ENCODE data around the gene HCFC1R1.
"Not testable (repeated sequence)": the region's sequence is repeated elsewhere in the genome, so short reads cannot be mapped to it uniquely, and the experiment has no call there.

HCFC1R1 gene

DNA sequence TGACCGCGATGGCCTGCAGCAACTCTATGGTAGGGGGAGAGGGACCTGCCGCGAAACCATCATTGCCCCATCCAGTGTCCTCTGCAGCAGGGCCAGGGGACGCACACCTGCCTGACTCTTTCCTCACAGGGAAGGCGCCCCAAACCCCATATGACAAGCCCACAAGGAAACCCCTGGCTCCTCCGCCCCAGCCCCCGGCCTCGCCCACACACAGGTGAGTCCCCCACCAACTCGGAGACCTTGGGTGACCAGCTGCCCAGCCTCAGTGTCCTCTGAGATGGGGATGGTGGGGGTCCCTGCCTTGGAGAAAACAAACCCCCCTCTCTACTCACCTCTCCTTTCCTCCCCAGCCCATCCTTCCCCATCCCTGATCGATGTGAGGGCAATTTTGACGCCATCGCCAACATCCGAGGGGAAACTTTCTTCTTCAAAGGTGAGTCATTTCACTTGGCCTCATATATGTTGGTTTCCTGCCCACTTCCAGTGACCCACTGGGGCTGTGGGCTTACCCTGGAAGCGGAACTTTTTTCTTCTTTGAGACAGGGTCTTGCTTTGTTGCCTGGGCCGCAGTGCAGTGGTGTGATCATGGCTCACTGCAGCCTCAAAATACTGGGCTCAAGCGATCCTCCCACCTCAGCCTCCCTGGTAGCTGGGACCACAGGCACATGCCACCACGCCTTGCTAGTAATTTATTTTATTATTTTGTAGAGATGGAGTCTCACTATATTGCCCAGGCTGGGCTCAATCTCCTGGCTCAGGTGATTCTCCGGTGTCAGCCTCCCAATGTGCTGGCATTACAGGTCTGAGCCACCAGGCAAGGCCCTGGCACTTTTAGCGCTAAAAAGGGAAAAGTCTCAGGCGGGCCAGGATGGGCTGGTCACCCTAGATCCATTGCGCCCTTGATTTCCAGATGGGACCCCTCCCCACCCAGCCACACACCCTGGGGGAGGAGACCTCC is 33.7 kb upstream of the HCFC1R1 start:
- no peak for DNase-seq (ENCODE audit: low read depth)

DNA sequence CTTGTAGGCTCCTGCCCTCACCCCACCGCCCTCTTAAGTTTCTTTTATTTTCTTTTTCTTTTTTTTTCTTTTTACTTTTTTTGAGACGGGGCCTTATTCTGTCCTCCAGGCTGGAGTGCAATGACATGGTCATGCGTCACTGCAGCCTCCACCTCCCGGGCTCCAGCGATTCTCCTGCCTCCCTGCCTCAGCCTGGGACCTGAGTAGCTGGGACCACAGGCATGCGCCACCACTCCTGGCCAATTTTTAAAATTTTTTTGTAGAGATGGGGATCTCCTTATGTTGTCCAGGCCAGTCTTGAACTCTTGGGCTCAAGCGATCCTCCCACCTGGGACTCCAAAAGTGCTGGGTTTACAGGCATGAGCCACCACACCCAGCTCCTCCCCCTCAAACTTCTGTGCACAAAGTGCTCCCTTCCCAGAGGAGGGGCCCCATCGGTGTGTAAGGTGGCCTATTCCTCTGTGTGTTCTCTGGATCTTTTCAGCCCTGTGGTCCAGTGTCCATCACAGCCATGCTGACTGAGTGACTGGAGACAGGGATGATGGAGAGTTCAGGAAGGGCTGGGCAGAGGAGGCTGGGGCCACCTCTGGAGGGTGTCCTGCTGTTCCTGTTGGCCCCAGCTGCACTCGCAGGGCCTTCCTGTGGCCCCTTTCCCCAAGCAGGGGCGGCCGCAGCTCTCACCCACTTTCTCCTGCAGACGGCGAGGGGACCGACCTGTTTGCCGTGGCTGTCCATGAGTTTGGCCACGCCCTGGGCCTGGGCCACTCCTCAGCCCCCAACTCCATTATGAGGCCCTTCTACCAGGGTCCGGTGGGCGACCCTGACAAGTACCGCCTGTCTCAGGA is 32.8 kb upstream of the HCFC1R1 start:
- no peak for DNase-seq (ENCODE audit: low read depth)

DNA sequence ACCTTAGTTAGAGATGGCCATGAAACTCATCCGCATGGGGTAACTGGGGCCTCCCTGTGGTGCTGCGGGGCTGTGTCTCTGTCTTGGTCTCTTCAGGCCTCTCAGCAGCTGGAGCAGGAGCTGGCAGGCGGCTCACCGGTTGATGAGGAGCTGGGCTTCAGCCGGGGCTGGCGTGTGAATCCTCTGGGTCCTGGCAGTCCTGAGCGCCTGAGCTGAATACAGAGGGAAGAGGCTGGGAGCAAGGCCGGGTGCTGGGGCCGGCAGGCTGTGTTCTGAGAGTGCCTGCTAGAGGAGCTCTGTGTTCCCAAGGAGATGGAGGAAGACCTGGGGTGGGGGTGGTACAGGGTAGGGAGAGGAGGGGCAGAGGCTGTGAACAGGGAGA is 32.0 kb upstream of the HCFC1R1 start:
- DNase-seq (ENCODE audit: low read depth), result not testable (repeated sequence)

DNA sequence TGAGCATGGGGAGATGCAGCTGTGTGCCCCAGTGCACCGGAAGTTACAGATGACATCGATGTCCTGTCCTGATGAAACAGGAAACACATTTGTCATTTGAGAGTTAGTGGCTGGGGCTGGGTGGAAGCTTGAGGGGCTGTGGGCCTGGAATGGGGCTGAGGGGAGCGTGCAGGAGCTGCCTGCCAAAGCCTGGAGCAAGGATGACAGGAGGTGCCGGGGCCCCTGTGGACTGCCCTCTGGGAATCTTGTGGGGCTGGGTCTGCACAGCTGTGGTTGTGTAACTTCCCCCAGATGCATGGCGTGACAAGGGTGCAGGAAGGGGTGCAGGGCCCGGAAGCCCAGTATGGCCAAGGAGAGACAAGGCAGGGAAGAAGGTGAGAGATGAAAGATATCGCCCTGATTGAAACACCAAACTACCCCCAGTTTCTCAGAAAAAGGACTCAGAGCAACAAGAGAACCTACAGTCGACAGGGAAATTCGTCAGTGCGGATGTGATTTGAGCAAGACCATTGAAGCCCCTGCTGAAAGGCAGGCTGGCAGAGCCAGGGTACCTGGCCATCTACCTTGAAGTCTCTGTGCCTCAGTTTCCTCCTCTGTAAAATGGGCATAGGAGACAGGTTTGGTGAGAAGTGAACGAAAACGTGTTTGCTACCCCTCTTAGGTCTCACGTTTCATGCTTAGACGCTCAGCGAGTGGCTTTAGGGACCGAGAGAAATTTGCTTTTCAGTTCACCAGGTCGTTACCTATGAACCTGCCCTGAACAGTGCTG is 31.4 kb upstream of the HCFC1R1 start:
- DNase-seq (ENCODE audit: low read depth), result no peak

DNA sequence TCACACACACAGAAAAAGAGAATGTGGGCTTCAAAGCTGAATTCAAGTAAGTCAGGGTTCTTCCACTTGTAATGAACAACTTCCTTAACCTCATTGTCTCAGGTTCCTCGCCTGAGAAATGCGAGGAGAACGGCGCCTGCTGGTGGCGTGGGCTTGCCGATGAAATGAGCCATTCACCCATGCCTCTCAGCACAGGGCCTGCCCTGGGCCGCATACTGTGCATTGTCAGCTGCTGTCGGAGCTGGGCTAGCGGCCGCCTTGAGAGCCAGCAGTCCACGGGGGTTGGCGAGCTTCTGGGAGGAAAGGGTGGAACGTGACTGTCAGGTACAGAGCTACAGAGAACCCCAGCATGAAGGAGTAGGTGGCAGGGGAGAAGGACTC is 29.6 kb upstream of the HCFC1R1 start:
- not testable (repeated sequence) for DNase-seq (ENCODE audit: low read depth)

DNA sequence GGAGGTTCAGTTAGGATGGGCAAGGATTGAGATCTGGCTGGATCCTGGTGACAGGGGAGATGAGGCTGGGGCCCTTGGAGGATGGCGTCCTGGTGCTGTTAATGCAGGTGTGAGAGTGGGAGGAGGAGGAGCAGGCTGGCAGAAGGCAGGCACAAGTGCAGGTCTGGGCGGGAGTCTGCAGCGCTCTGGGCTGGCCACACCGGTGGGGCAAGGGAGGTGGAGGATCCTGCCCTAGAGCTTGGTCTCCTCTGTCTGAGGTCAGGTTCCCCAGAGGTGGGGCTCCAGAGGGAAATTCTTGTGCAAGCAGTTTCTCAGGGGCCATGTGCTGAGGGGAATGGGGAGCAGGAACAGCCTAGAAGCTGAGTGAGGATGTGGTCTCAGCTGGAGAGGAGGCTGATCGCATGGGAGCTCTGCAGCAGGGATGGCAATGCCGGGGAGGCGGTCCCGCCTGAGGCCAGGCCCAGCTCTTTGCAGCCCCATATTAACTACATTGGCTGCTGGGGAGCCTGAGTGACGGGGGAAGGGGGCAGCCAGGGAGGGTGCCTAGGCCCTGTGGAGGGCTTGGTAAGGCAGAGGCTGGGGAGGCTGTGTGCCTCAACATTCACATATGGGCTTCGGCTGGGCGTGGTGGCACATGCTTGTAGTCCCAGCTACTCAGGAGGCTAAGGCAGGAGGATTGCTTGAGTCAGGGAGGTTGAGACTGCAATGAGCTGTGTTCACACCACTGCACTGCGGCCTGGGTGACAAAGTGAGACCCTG is 29.0 kb upstream of the HCFC1R1 start:
- DNase-seq (ENCODE audit: low read depth), result not testable (repeated sequence)

DNA sequence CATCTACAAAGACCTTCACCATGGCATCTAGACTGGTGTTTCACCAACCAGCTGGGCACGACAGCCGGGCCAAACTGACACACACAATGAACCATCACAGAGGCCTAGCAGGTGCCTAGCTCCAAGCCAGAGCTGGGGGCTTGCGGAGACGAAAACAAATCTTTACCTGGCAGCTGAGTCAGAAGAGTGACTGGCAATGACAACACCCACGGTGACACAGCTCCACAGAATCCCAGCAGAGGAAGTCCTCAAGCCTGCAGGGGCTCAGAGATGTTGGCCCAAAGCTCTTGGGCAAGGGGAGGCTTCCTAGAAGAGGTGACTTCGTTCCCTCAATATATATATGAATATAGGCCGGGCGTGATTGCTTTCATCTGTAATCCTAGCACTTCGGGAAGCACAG is 27.8 kb upstream of the HCFC1R1 start:
- no peak for DNase-seq (ENCODE audit: low read depth)

DNA sequence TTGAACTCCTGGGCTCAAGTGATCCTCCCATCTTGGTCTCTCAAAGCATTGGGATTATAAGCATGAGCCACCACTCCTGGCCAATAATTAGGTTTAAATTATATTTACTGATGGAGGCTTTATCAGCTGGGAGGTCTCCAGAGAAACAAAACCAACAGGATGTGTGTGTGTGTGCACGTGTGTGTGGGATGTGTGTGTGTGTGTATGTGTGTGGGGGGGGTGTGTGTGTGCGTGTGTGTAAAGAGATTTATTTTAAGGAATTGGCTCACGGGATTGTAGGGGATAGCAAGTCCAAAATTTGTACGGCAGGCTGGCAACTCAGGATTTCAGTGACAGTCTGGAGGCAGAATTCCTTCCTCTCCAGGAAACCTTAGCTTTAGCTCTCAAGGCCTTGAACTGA is 27.3 kb upstream of the HCFC1R1 start:
- DNase-seq (ENCODE audit: low read depth), result no peak

DNA sequence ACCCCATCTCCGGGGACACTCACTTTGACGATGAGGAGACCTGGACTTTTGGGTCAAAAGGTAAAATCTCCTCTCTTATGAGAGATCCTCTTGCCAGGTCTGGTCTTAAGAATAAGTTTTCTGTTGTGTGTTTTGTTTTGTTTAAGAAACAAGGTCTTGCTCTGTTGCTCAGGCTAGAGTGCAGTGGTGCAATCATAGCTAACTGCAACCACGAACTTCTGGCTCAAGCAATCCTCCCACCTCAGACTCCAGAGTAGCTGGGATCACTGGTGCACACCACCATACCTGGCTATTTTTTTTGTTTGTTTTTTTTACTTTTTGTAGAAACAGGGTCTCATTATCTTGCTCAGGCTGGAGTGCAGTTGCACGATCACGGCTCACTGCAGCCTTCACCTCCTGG is 26.7 kb upstream of the HCFC1R1 start:
- no peak for DNase-seq (ENCODE audit: low read depth)

DNA sequence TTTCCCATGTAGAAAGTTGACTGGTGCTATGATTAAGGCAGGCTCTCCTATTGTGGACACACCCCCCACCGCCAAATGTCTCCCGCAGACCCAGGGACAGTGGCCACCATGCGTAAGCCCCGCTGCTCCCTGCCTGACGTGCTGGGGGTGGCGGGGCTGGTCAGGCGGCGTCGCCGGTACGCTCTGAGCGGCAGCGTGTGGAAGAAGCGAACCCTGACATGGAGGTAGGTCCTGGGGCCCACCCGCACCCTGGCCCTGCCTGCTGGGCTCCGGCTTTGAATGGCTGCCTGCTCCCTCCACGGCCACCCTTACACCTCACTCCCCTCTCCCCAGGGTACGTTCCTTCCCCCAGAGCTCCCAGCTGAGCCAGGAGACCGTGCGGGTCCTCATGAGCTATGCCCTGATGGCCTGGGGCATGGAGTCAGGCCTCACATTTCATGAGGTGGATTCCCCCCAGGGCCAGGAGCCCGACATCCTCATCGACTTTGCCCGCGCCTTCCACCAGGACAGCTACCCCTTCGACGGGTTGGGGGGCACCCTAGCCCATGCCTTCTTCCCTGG is 26.3 kb upstream of the HCFC1R1 start:
- DNase-seq (ENCODE audit: low read depth), result no peak

DNA sequence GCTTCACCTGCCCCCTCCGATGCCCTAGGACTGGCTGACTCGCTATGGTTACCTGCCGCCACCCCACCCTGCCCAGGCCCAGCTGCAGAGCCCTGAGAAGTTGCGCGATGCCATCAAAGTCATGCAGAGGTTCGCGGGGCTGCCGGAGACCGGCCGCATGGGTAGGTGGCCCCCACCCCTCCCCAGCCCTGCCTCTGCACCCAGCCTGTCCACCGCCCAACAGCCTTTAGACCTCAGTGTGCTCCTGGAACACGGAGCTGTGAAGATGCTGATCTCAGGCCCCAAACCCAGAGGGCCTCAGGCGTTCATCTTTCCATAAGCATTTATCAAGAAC is 23.6 kb upstream of the HCFC1R1 start:
- DNase-seq (ENCODE audit: low read depth), result no peak

DNA sequence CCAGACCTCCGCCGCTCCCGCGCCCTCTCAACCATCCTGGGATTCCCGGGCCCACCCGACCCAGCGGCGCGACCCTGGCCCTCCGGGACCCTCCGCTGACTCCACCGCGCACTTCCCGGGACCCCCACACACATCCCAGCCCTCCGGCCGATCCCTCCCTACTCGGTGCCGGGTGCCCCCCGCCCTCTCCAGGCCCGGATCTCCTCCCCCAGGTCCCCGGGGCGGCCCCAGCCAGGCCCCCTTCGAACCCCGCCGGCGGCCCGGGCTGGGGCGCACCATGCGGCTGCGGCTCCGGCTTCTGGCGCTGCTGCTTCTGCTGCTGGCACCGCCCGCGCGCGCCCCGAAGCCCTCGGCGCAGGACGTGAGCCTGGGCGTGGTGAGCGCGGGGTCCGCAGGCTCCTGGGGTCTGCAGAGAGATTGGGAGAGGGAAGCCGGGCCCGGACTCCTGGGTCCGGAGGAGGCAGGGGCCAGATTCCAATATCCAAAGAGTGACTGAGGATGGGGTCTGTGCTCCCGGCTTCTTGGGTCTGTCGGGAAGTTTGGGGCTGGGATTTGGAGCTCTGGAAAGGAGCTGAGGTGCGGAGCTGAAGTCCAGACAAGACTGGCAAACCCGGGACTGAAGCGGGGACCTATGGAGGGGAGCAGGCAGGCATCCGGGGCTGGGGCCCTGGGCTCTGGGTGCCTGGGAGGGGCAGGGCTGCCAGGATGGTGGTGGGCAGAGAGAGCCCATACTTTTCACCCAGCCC is 23.1 kb upstream of the HCFC1R1 start:
- no peak for DNase-seq (ENCODE audit: low read depth)

DNA sequence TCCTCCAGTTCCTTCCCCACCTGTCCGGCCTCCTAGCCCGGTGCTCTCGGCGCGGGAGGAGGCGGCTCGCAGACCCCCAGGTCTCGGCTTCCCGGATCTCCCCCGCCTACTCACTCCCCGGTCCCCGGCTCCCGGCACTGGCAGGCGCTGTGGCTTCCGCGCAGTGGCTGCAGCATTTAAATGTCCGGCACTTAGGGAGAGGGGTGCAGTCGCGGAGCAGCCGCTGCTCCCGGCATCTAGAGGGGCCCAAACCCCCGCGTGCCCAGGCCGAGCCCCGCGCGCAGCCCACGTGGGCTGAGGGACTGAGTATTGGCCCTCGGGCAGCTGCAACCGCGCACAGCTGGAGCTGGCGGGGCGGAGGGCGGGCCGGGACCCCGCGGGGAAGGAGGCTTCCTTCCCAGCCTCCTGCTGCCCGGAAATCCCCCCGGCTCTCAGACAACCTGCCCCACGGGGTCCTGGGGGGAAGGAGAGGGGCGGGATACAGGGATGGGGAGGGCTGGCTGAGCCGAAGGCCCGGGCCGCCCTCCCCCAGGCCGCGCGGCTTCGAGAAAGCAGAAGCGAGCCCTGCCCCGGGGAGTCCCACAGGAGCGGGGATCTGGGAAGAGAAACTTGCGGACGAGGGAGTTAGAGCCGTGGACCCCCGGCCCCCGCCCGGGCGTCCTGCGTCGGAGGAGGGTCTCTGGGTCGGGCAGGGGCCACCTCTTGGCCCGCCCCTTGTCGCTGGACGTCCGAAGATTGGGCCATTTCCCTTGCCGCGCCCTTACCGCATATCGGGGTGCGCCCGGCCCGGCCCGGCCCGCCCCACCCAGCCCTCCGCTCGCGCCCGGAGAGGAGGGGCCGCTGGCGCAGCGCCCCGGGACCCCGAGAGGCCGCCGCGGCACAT is 22.3 kb upstream of the HCFC1R1 start, which contains the start of gene MMP25:
MMP25 (plus strand) TSS at position 804 of the 883 bp plus-strand sequence. CDS start 357 bp downstream, outside the sequence.
- DNase-seq (ENCODE audit: low read depth), result no peak

DNA sequence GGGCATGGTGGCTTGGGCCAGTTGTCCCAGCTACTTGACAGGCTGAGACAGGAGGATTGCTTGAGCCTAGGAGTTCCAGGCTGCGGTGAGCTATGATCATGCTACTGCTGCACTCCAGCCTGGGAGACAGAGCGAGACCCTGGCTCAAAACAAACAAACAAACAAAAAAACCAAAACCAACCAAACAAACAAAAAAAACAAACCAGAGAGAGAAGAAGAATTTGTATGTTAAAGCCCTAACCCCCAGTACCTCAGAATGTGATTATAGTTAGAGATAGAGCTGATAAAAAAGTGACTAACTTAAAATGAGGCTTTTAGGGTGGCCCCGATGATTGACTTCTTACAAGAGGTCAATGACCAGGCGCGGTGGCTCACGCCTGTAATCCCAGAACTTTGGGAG is 21.0 kb upstream of the HCFC1R1 start:
- DNase-seq (ENCODE audit: low read depth), result no peak

DNA sequence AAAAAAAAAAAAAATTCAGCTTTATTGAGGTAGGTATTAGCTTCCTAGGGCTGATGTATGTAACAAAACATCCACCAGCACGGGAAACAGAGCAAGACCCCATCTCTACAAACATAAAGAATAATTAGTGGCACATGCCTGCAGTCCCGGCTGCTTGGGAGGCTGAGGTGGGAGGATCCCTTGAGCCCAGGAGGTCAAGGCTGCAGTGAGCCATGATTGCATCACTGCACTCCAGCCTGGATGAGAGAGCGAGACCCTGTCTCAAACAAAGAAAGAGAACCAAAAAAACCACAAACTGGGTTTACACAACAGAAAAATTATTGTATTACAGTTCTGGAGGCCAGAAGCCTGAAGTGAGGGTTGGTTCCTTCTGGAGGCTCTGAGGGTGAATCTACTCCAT is 18.6 kb upstream of the HCFC1R1 start:
- DNase-seq (ENCODE audit: low read depth), result no peak

DNA sequence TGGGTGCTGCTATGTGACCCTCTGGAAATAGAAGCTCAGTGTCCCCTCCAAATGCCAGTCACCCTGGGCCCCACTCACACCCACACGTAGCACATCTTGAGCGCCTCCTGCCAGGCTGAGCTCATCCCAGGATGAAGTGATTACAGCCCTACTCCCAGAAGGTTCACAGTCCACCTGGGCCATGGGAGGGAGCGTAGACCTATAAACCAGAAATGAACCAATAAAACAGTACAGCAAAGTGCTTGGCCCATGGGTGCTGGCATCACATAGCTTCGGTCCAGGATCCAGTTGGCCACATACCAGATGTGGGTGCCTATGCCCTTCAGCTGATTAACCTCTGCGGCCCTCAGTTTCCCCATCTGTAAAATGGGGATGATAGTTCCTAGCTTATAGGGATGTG is 15.2 kb upstream of the HCFC1R1 start:
- DNase-seq (ENCODE audit: low read depth), result no peak

DNA sequence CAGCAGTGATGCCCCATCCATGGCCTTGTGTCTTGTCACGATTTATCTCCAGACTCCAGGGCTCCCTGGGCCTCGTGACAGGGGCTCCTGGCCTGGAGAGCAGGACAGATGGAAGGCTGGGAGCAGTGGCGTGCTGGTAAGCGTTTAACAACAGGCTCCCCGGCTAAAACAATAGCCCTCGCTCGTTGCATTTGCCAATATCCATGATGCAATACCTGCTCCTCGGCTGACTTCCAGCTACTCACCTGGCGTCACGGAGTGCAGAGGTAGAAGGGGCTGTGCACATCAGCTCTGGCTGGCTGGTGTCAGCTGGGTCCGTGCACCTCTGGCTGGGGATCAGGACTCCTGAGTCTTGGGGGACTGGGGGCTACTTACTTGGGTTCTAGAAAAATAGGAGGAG is 14.5 kb upstream of the HCFC1R1 start:
- no peak for DNase-seq (ENCODE audit: low read depth)

DNA sequence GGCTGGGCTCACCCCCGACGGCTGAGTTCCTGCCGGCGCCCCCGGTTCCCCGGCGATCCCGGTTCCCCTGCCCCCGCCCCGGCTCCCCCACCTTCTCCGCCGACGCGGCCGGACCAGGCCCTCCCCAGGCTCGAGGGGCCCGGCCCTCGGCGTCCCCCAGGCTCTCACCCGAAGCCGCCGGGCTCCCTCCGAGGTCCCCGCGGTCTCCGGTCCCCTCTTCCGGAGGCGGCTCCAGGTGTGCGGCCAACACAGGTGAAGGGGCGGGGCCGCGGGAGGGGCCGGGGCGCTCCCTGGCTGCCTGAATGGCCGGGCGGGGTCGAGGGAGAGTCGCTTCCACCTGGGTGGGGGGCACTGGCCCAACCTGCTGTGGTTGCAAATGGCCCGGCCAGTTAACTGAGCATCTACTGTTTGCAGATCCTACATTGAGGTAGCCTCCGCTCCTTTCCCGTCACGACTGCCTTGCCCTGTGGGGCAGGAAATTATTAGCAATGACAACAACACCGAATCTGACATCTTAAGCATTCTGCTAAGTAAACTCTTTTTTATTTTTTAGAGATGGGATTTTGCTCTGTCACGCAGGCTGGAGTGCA is 13.1 kb upstream of the HCFC1R1 start, which contains the start of gene BICDL2:
BICDL2 (minus strand) TSS at position 219 of the 590 bp plus-strand sequence. CDS start 1,448 bp downstream, outside the sequence.
- DNase-seq (ENCODE audit: low read depth), result no peak

Measured in GM04503 (cell line).